ENCODE results near the gene NHS. TPM values are rescaled to one million over a fixed set of nuclear protein-coding genes. Genes with fewer than 3 reads are reported as not detected.
A peak's percentile ranks its signal among the peaks of the same experiment; 100 is the strongest.

NHS gene
- polyA plus RNA-seq (2013, experiment 1 of 2; ENCODE audit: insufficient read length), result 2.9 TPM
- polyA plus RNA-seq (2013, experiment 2 of 2; ENCODE audit: insufficient read length), result 2.7 TPM

GRCh38 chrX:17374619-17375366 lies at the start of gene NHS:
TSS of gene NHS (plus strand) at chrX:17375200. CDS start at chrX:17375758, 558 bp downstream.
- peak; percentile 81 for DNase-seq

GRCh38 chrX:17328837-17329236 lies 46.2 kb upstream of the NHS start:
- no peak for DNase-seq

- no peak for DNase-seq
Measured at GRCh38 chrX:17336377-17336776, 38.6 kb upstream of the NHS start.

- DNase-seq, result no peak
Measured at GRCh38 chrX:17355976-17356375, 19.0 kb upstream of the NHS start.

GRCh38 chrX:17359500-17359899 lies 15.5 kb upstream of the NHS start:
- DNase-seq, result no peak

- no peak for DNase-seq
Measured at GRCh38 chrX:17361620-17362019, 13.4 kb upstream of the NHS start.

GRCh38 chrX:17368002-17368401 lies 7.0 kb upstream of the NHS start:
- DNase-seq, result no peak

GRCh38 chrX:17369309-17369708 lies 5.7 kb upstream of the NHS start:
- DNase-seq, result no peak

GRCh38 chrX:17370191-17370590 lies 4.8 kb upstream of the NHS start:
- no peak for DNase-seq

- DNase-seq, result no peak
Measured at GRCh38 chrX:17372052-17372451, 2.9 kb upstream of the NHS start.

GRCh38 chrX:17373337-17373736 lies 1.7 kb upstream of the NHS start:
- no peak for DNase-seq

GRCh38 chrX:17375367-17375636 lies 302 bp downstream of the NHS start:
- no peak for DNase-seq

GRCh38 chrX:17375637-17376430 lies 834 bp downstream of the NHS start:
- no peak for DNase-seq

GRCh38 chrX:17376431-17377077 lies 1.6 kb downstream of the NHS start:
- no peak for DNase-seq

- no peak for DNase-seq
Measured at GRCh38 chrX:17377091-17377717, 2.2 kb downstream of the NHS start.

GRCh38 chrX:17377795-17378194 lies 2.8 kb downstream of the NHS start:
- DNase-seq, result no peak

- no peak for DNase-seq
Measured at GRCh38 chrX:17380221-17380620, 5.2 kb downstream of the NHS start.

GRCh38 chrX:17390419-17390850 lies 15.4 kb downstream of the NHS start:
- peak; percentile 41 for DNase-seq

- no peak for DNase-seq
Measured at GRCh38 chrX:17395154-17395553, 20.2 kb downstream of the NHS start.

- peak; percentile 47 for DNase-seq
Measured at GRCh38 chrX:17397074-17397473, 22.1 kb downstream of the NHS start.

- no peak for DNase-seq
Measured at GRCh38 chrX:17403189-17403691, 28.2 kb downstream of the NHS start.

- no peak for DNase-seq
Measured at GRCh38 chrX:17403972-17404371, 29.0 kb downstream of the NHS start.

All from fibroblast of skin of abdomen (primary cell).